Astrocyte of the spinal cord (primary cell): ENCODE measurements around the gene SEPTIN3.

Source experiments
- DNase-seq: peaks from one replicate; pipeline ENCODE4 v3.0.0; 2011; ENCODE audit warnings: low read depth, low spot score
- H3K4me3 ChIP-seq: 2 replicates; pipeline ENCODE4 v1.5.1; 2011; ENCODE audit warnings: low read depth, mild to moderate bottlenecking, low read length, moderate library complexity
- CTCF ChIP-seq: IDR thresholded peaks from 2 replicates; pipeline ENCODE4 v1.5.1; 2012; ENCODE audit warnings: low read depth, mild to moderate bottlenecking, low read length, inconsistent platforms
- in situ Hi-C: cut with HindIII; loops from 2 replicates; pipeline ENCODE4 v1.10.0; 2017; ENCODE audit warnings: low sequenced_read_pairs

The SEPTIN3 gene

GRCh38 chr22:41983513-41984405 lies 14.5 kb downstream of the SEPTIN3 start:
- no peak for DNase-seq
- H3K4me3 ChIP-seq = no peak overlapping the region
- in situ Hi-C loops = no loop called here
- no peak for TF ChIP-seq CTCF

- in situ Hi-C loops = no loop called here
- TF ChIP-seq CTCF = no peak
- no peak for DNase-seq
- H3K4me3 ChIP-seq = no peak overlapping the region
These were observed 18.0 kb downstream of the SEPTIN3 start for GRCh38 chr22:41987276-41987675.

GRCh38 chr22:41989246-41989645 lies 20.0 kb downstream of the SEPTIN3 start:
- no peak overlapping the region for H3K4me3 ChIP-seq
- no peak for TF ChIP-seq CTCF
- in situ Hi-C loops = no loop called here
- no peak for DNase-seq

- in situ Hi-C loops = no loop called here
- no peak overlapping the region for H3K4me3 ChIP-seq
- DNase-seq = no peak
- no peak for TF ChIP-seq CTCF
These were observed 21.9 kb downstream of the SEPTIN3 start for GRCh38 chr22:41991111-41991510.

GRCh38 chr22:41992496-41992895 lies 23.3 kb downstream of the SEPTIN3 start:
- in situ Hi-C loops = no loop called here
- TF ChIP-seq CTCF = no peak
- no peak overlapping the region for H3K4me3 ChIP-seq
- no peak for DNase-seq

GRCh38 chr22:41995211-41995610 lies 26.0 kb downstream of the SEPTIN3 start:
- DNase-seq = no peak
- in situ Hi-C loops = no loop called here
- TF ChIP-seq CTCF = no peak
- no peak overlapping the region for H3K4me3 ChIP-seq
